Measurements from ENCODE around the gene KIF4B.

The KIF4B gene

GRCh38 chr5:155023320-155023719, 9.8 kb downstream of the KIF4B start:
- H3K9me2 ChIP-seq (ENCODE audit: low read depth, low read length), result no peaks in the 10 kb centered on the region
- H3K4me1 ChIP-seq (ENCODE audit: insufficient read depth, low read length, severe bottlenecking), result no peaks in the 10 kb centered on the region
- H3K9me3 ChIP-seq (ENCODE audit: low read length), result no peaks in the 10 kb centered on the region
- H3K4me2 ChIP-seq (ENCODE audit: low read length), result no peak overlapping the region
- H3K9ac ChIP-seq (ENCODE audit: low read length), result no peak overlapping the region
- no peaks in the 10 kb centered on the region for H3K27me3 ChIP-seq (ENCODE audit: insufficient read depth, low read length)
- TF ChIP-seq CTCF (IDR thresholded peaks at IDR 0.05; ENCODE audit: low read length) (no peak), EZH2 (IDR thresholded peaks at IDR 0.05; ENCODE audit: borderline replicate concordance, low read length) (no peak)
- H2AFZ ChIP-seq (ENCODE audit: low read length), result no peak overlapping the region
- no peaks in the 10 kb centered on the region for H4K20me1 ChIP-seq (ENCODE audit: insufficient read depth, low read length)
- H3K4me3 ChIP-seq (ENCODE audit: low read depth, low read length, poor library complexity, severe bottlenecking), result no peak overlapping the region
- no peak overlapping the region for H3K27ac ChIP-seq (ENCODE audit: low read depth, low read length, poor library complexity, severe bottlenecking)
- no peaks in the 10 kb centered on the region for H3F3A ChIP-seq (ENCODE audit: insufficient read depth, low read length)
- no peaks in the 10 kb centered on the region for H3K79me2 ChIP-seq (ENCODE audit: insufficient read depth, low read length)
- no peaks in the 10 kb centered on the region for H3K36me3 ChIP-seq (ENCODE audit: insufficient read depth, low read length)

GRCh38 chr5:155024015-155024414, 10.5 kb downstream of the KIF4B start:
- Histone ChIP-seq H3K27ac (ENCODE audit: low read depth, low read length, poor library complexity, severe bottlenecking) (no peak overlapping the region), H3K9me2 (ENCODE audit: low read depth, low read length) (no peaks in the 10 kb centered on the region), H4K20me1 (ENCODE audit: insufficient read depth, low read length) (no peaks in the 10 kb centered on the region), H3K9me3 (ENCODE audit: low read length) (no peaks in the 10 kb centered on the region), H3K79me2 (ENCODE audit: insufficient read depth, low read length) (no peaks in the 10 kb centered on the region), H3K4me3 (ENCODE audit: low read depth, low read length, poor library complexity, severe bottlenecking) (no peak overlapping the region), H3F3A (ENCODE audit: insufficient read depth, low read length) (no peaks in the 10 kb centered on the region), H3K36me3 (ENCODE audit: insufficient read depth, low read length) (no peaks in the 10 kb centered on the region), H3K9ac (ENCODE audit: low read length) (no peak overlapping the region), H3K4me2 (ENCODE audit: low read length) (no peak overlapping the region), H3K4me1 (ENCODE audit: insufficient read depth, low read length, severe bottlenecking) (no peaks in the 10 kb centered on the region), H2AFZ (ENCODE audit: low read length) (no peak overlapping the region), H3K27me3 (ENCODE audit: insufficient read depth, low read length) (no peaks in the 10 kb centered on the region)
- TF ChIP-seq EZH2 (IDR thresholded peaks at IDR 0.05; ENCODE audit: borderline replicate concordance, low read length) (no peak), CTCF (IDR thresholded peaks at IDR 0.05; ENCODE audit: low read length) (no peak)

GRCh38 chr5:155025895-155026294, 12.3 kb downstream of the KIF4B start:
- no peaks in the 10 kb centered on the region for H4K20me1 ChIP-seq (ENCODE audit: insufficient read depth, low read length)
- no peaks in the 10 kb centered on the region for H3K79me2 ChIP-seq (ENCODE audit: insufficient read depth, low read length)
- H3K9me3 ChIP-seq (ENCODE audit: low read length), result no peaks in the 10 kb centered on the region
- H3F3A ChIP-seq (ENCODE audit: insufficient read depth, low read length), result no peaks in the 10 kb centered on the region
- no peak overlapping the region for H3K4me2 ChIP-seq (ENCODE audit: low read length)
- H2AFZ ChIP-seq (ENCODE audit: low read length), result no peak overlapping the region
- H3K9me2 ChIP-seq (ENCODE audit: low read depth, low read length), result no peaks in the 10 kb centered on the region
- H3K36me3 ChIP-seq (ENCODE audit: insufficient read depth, low read length), result no peaks in the 10 kb centered on the region
- H3K9ac ChIP-seq (ENCODE audit: low read length), result no peak overlapping the region
- H3K4me3 ChIP-seq (ENCODE audit: low read depth, low read length, poor library complexity, severe bottlenecking), result no peak overlapping the region
- H3K27ac ChIP-seq (ENCODE audit: low read depth, low read length, poor library complexity, severe bottlenecking), result no peak overlapping the region
- no peaks in the 10 kb centered on the region for H3K27me3 ChIP-seq (ENCODE audit: insufficient read depth, low read length)
- no peaks in the 10 kb centered on the region for H3K4me1 ChIP-seq (ENCODE audit: insufficient read depth, low read length, severe bottlenecking)
- no peak for TF ChIP-seq EZH2 (IDR thresholded peaks at IDR 0.05; ENCODE audit: borderline replicate concordance, low read length)
- no peak for TF ChIP-seq CTCF (IDR thresholded peaks at IDR 0.05; ENCODE audit: low read length)
